OCI-LY3 (cell line): ENCODE measurements around the gene ZNF747.
"Not testable (repeated sequence)": the region's sequence is repeated elsewhere in the genome, so short reads cannot be mapped to it uniquely, and the experiment has no call there.

Experiments
- CTCF ChIP-seq: fragments of 200-600, 300-600 bp; sonication (generic); IDR thresholded peaks from 2 replicates; pipeline ENCODE4 v1.5.1; 2014; ENCODE audit warnings: antibody characterized with exemption, low read length, low read depth
- EZH2phosphoT487 ChIP-seq: fragments of 200-600 bp; shearing (Covaris generic); IDR thresholded peaks from 2 replicates; pipeline ENCODE4 v1.6.1; 2018; ENCODE audit warnings: antibody characterized with exemption, mixed run types, low read depth

GRCh38 chr16:30522702-30523463, 11.8 kb downstream of the ZNF747 start:
- TF ChIP-seq CTCF, EZH2phosphoT487: not testable (repeated sequence)
